Lung (tissue), 12 donors: ENCODE measurements around the gene C9orf78. TPM values are rescaled to one million over a fixed set of nuclear protein-coding genes. Genes with fewer than 3 reads are reported as not detected.

Source experiments
- ATAC-seq: fragments of 200-7000 bp; cut with Tn5 transposase; one replicate; pipeline ENCODE4 v1.9.1; 2020; ENCODE audit warnings: moderate number of reproducible peaks; ENCODE audit not compliant: insufficient read depth, low FRiP score
- DNase-seq, 3 donors: peaks; one replicate each; pipeline ENCODE4 v3.0.0-alpha.2; 2013 to 2017
- H3K27ac ChIP-seq, 2 donors: one replicate each; pipeline ENCODE4 v1.5.1; 2013; ENCODE audit warnings: mild to moderate bottlenecking in 2 of 2, moderate library complexity in 2 of 2, control low read depth in 1 of 2, inconsistent platforms in 1 of 2, low read depth in 1 of 2, low read length in 1 of 2
- H3K27me3 ChIP-seq, 3 donors: one replicate each; pipeline ENCODE4 v1.5.1; 2013; ENCODE audit warnings: low read length in 2 of 3; ENCODE audit not compliant: control insufficient read depth in 3 of 3, insufficient read depth in 3 of 3
- H3K36me3 ChIP-seq, 4 donors: one replicate each; pipeline ENCODE4 v1.5.1; 2013; ENCODE audit warnings: low read length in 4 of 4, mild to moderate bottlenecking in 1 of 4, moderate library complexity in 1 of 4; ENCODE audit not compliant: control insufficient read depth in 4 of 4, insufficient read depth in 4 of 4
- H3K4me1 ChIP-seq, 5 donors: one replicate each; pipeline ENCODE4 v1.5.1; 2013; ENCODE audit warnings: low read length in 5 of 5, mild to moderate bottlenecking in 2 of 5, moderate library complexity in 1 of 5; ENCODE audit not compliant: control insufficient read depth in 5 of 5, insufficient read depth in 5 of 5
- H3K4me3 ChIP-seq: one replicate; pipeline ENCODE4 v1.5.1; 2013; ENCODE audit warnings: mild to moderate bottlenecking, control low read depth, moderate library complexity
- H3K9ac ChIP-seq, 2 donors: one replicate each; pipeline ENCODE4 v1.5.1; 2013; ENCODE audit warnings: low read length in 2 of 2, control low read depth in 1 of 2; ENCODE audit not compliant: insufficient read depth in 1 of 2
- H3K9me3 ChIP-seq, 4 donors: one replicate each; pipeline ENCODE4 v1.5.1; 2013; ENCODE audit warnings: low read length in 3 of 4, mild to moderate bottlenecking in 1 of 4, moderate library complexity in 1 of 4; ENCODE audit not compliant: control insufficient read depth in 4 of 4, insufficient read depth in 3 of 4
- WGBS, 2 donors: extraction: QIAGEN DNeasy Blood & Tissue Kit; methylation state at CpG; one replicate each; pipeline ENCODE4 v1.1.7; 2013; 5-methylcytosine and 5-hydroxymethylcytosine counted together
- polyA plus RNA-seq, 2 donors: library from polyadenylated mRNA; stranded (reverse); fragments of 200-250 nt; gene quantifications; one replicate each; pipeline ENCODE4 v1.2.1, GENCODE V29; 2013
- total RNA-seq, 2 donors: library from RNA; depleted of rRNA in 1 of 2; stranded (reverse); fragments of >200 nt in 1 of 2; gene quantifications; one replicate each; pipeline ENCODE4 v1.2.1, GENCODE V29; 2014 to 2021
- TF ChIP-seq, protein P1 (sequence below): IDR thresholded peaks from 2 replicates; pipeline ENCODE4 v1.5.1; 2012; ENCODE audit warnings: mild to moderate bottlenecking; ENCODE audit errors: control extremely low read depth, extremely low read depth
- donor health status: control.
- donor health status: control.
- donor health status: Bipolar disorder and iron deficiency.
- donor health status: healthy.
- donor health status: DM: yes; HTN: yes; CAD: no.

Gene C9orf78
- total and polyA plus RNA-seq, 4 donors = 28.3 to 57.9 (median 35.7) TPM

DNA sequence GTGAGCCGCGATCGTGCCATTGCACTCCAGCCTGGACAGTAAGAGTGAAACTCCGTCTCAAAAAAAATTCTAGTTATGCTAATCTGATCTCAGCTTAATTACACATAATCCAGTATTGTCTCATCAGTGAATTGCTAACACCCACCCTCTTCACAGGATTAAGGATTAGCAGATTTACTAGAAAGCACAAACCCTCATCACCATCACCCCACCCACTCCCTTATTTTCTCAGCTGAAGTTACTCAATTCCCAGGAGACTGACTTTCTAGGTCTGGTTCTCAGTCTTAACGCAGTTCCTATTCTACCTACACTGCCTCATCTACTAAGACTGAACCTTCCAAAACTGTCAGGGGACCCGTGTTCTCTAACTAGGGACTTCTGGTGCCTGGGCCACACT lies 23.1 kb downstream of the C9orf78 start:
- 85 to 88% methylated on average over 6 of the region's 6 CpGs for WGBS, 2 donors

GRCh38 chr9:129810788-129811187 lies 24.3 kb downstream of the C9orf78 start:
- no peak for DNase-seq
- 87 to 88% methylated on average over 6 of the region's 6 CpGs for WGBS, 2 donors
- Histone ChIP-seq H3K9ac (no peak overlapping the region), H3K27ac (no peak overlapping the region), H3K36me3 (peaks cover 11 to 38% (median 16%) of the 10 kb centered on the region in 4 donors), H3K9me3 (no peaks in the 10 kb centered on the region), H3K4me3 (no peak overlapping the region), H3K4me1 (no peaks in the 10 kb centered on the region), H3K27me3 (no peaks in the 10 kb centered on the region)
- TF ChIP-seq, protein P1, sequence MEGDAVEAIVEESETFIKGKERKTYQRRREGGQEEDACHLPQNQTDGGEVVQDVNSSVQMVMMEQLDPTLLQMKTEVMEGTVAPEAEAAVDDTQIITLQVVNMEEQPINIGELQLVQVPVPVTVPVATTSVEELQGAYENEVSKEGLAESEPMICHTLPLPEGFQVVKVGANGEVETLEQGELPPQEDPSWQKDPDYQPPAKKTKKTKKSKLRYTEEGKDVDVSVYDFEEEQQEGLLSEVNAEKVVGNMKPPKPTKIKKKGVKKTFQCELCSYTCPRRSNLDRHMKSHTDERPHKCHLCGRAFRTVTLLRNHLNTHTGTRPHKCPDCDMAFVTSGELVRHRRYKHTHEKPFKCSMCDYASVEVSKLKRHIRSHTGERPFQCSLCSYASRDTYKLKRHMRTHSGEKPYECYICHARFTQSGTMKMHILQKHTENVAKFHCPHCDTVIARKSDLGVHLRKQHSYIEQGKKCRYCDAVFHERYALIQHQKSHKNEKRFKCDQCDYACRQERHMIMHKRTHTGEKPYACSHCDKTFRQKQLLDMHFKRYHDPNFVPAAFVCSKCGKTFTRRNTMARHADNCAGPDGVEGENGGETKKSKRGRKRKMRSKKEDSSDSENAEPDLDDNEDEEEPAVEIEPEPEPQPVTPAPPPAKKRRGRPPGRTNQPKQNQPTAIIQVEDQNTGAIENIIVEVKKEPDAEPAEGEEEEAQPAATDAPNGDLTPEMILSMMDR = no peak
- ATAC-seq = no peak

More for the DNA sequence above, 23.1 kb downstream of the C9orf78 start:
- H3K27me3 ChIP-seq = no peaks in the 10 kb centered on the region
- no peak for DNase-seq
- no peak overlapping the region for H3K27ac ChIP-seq
- H3K4me1 ChIP-seq = no peaks in the 10 kb centered on the region
- no peak overlapping the region for H3K9ac ChIP-seq
- H3K4me3 ChIP-seq = no peak overlapping the region
- no peaks in the 10 kb centered on the region for H3K9me3 ChIP-seq
- H3K36me3 ChIP-seq = peaks cover 11 to 47% (median 21%) of the 10 kb centered on the region in 4 donors
- no peak for ATAC-seq
- TF ChIP-seq, protein P1 = no peak

GRCh38 chr9:129810116-129810515 lies 25.0 kb downstream of the C9orf78 start:
- 91 to 92% methylated on average over 11 of the region's 11 CpGs for WGBS, 2 donors
- H3K4me1 ChIP-seq = no peaks in the 10 kb centered on the region
- no peak overlapping the region for H3K4me3 ChIP-seq
- no peak overlapping the region for H3K27ac ChIP-seq
- peaks cover 11 to 32% (median 18%) of the 10 kb centered on the region in 4 donors for H3K36me3 ChIP-seq
- H3K27me3 ChIP-seq = no peaks in the 10 kb centered on the region
- H3K9me3 ChIP-seq = no peaks in the 10 kb centered on the region
- H3K9ac ChIP-seq = no peak overlapping the region
- DNase-seq (no peak), ATAC-seq (no peak)
- TF ChIP-seq, protein P1 = no peak

DNA sequence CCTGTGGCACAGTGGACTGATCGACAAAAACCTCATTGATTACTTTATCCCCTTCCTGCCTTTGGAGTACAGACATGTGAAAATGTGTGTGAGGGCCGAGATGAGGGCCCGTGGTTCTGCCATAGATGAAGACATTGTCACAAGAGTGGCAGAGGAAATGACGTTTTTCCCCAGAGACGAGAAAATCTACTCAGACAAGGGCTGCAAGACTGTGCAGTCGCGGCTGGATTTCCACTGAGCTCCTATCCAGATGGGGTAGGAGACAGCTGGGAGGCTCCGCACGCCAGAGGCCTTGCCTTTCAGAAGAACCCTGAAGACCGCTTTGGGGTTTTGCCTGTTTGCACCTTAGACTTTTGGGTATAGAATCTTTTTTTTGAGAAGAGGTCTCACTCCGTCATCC lies 25.7 kb downstream of the C9orf78 start:
- Histone ChIP-seq H3K27ac (no peak overlapping the region), H3K36me3 (peaks cover 11 to 25% (median 18%) of the 10 kb centered on the region in 4 donors), H3K9me3 (no peaks in the 10 kb centered on the region), H3K4me1 (no peaks in the 10 kb centered on the region), H3K4me3 (no peak overlapping the region), H3K9ac (no peak overlapping the region), H3K27me3 (no peaks in the 10 kb centered on the region)
- ATAC-seq (no peak), DNase-seq (no peak)
- TF ChIP-seq, protein P1 = no peak
- 74 to 82% methylated on average over 11 of the region's 11 CpGs for WGBS, 2 donors
